SK-N-MC (cell line): ENCODE data around the gene ADAM11.

Source experiments
- EZH2 ChIP-seq: fragments of 200-600 bp; sonication (generic); IDR thresholded peaks from one replicate; pipeline ENCODE4 v1.6.1; 2017; ENCODE audit warnings: antibody characterized with exemption
- FOXP2 ChIP-seq: optimal IDR thresholded peaks from 2 replicates; pipeline ENCODE3; 2011; ENCODE audit warnings: mild to moderate bottlenecking, moderate library complexity; ENCODE audit not compliant: insufficient read depth; ENCODE audit errors: extremely low read length, control extremely low read depth
- POLR2AphosphoS5 ChIP-seq: IDR thresholded peaks from 2 replicates; pipeline ENCODE4 v1.6.1; 2012; ENCODE audit warnings: mild to moderate bottlenecking, low read depth, low read length, borderline replicate concordance

GRCh38 chr17:44772308-44773045, 13.7 kb downstream of the ADAM11 start:
- no peak for TF ChIP-seq EZH2
- TF ChIP-seq POLR2AphosphoS5 = no peak
- TF ChIP-seq FOXP2 = no peak
